Activated naive CD8-positive, alpha-beta T cell treated with anti-CD3 and anti-CD28 coated beads, Interleukin-2, amount 10 ng/mL, durations not matched to agents 7 days and 5 days (primary cell): ENCODE results near the gene ZNF12. TPM values are rescaled to one million over a fixed set of nuclear protein-coding genes. Genes with fewer than 3 reads are reported as not detected.
"Not testable (repeated sequence)": the region's sequence is repeated elsewhere in the genome, so short reads cannot be mapped to it uniquely, and the experiment has no call there.

Experiments
- ATAC-seq: fragments of 150-1000 bp; cut with Tn5 transposase; one replicate; pipeline ENCODE4 v1.10.0; 2021; ENCODE audit warnings: low read depth, moderate library complexity
- POLR2A ChIA-PET: fragments of 350-600 bp; sonication (Branson Sonifier 250); formaldehyde crosslinking; loops from one replicate; lab custom pipeline; 2021; ENCODE audit warnings: antibody characterized with exemption; lab: Charles Lee
- DNase-seq: peaks from one replicate; pipeline ENCODE4 v3.0.0; 2021
- H3K27ac Mint-ChIP-seq: one replicate; pipeline ENCODE4 v1.8.0; 2022; ENCODE audit warnings: mild to moderate bottlenecking, mixed read lengths
- H3K27me3 Mint-ChIP-seq: one replicate; pipeline ENCODE4 v1.8.0; 2022; ENCODE audit warnings: mild to moderate bottlenecking, moderate library complexity, mixed read lengths
- H3K36me3 Mint-ChIP-seq: one replicate; pipeline ENCODE4 v1.8.0; 2021; ENCODE audit warnings: mild to moderate bottlenecking, mixed read lengths
- H3K4me1 Mint-ChIP-seq: one replicate; pipeline ENCODE4 v1.8.0; 2021; ENCODE audit warnings: mixed read lengths
- H3K4me3 Mint-ChIP-seq: one replicate; pipeline ENCODE4 v1.8.0; 2022; ENCODE audit warnings: mild to moderate bottlenecking, moderate library complexity, mixed read lengths
- H3K9me3 Mint-ChIP-seq: one replicate; pipeline ENCODE4 v1.8.0; 2021; ENCODE audit warnings: mixed read lengths
- total RNA-seq, 2 experiments: library from RNA; stranded (reverse); gene quantifications; one replicate each; pipeline ENCODE4 v1.2.3, GENCODE V29; 2021

ZNF12 gene
- total RNA-seq, 2 experiments from 2014 or later, result 32.4 to 34.6 TPM

- H3K9me3 Mint-ChIP-seq, result no peaks in the 10 kb centered on the region
- H3K4me1 Mint-ChIP-seq, result peaks cover 8% of the 10 kb centered on the region
- peaks cover 14% of the 10 kb centered on the region for H3K27me3 Mint-ChIP-seq
- H3K27ac Mint-ChIP-seq, result no peak overlapping the region
- no peaks in the 10 kb centered on the region for H3K36me3 Mint-ChIP-seq
- POLR2A ChIA-PET, result no interaction called here
- H3K4me3 Mint-ChIP-seq, result no peak overlapping the region
- no peak for ATAC-seq
- no peak for DNase-seq
Measured at GRCh38 chr7:6718124-6718523, 11.4 kb upstream of the ZNF12 start.

DNA sequence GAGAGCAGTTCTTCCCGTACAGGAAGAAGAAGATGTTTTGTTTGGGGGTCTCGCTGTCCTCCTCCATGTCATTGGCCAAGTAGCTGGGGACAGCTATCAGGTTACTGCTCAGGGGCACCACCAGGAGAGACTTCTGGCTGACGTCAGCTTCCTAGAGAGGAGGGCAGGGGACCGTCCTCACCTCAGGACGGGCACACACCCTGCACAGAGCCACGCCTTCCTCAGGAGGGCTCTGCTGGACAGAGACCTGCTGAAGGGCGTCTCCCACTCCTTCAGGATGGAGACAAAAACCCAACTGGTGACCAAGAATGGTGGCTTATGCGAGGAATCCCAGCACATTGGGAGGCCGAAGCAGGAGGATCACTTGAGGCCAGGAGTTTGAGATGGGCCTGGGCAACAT, 9.2 kb upstream of the ZNF12 start:
- H3K9me3 Mint-ChIP-seq, H3K36me3 Mint-ChIP-seq, H3K4me1 Mint-ChIP-seq, H3K4me3 Mint-ChIP-seq, POLR2A ChIA-PET, ATAC-seq, H3K27ac Mint-ChIP-seq, DNase-seq: not testable (repeated sequence)
- peaks cover 13% of the 10 kb centered on the region for H3K27me3 Mint-ChIP-seq

- Mint-ChIP-seq H3K36me3 (no peaks in the 10 kb centered on the region), H3K9me3 (peaks cover 2% of the 10 kb centered on the region), H3K4me3 (no peak overlapping the region), H3K4me1 (peaks cover 8% of the 10 kb centered on the region), H3K27ac (no peak overlapping the region), H3K27me3 (peaks cover 13% of the 10 kb centered on the region)
- POLR2A ChIA-PET, result no interaction called here
- no peak for DNase-seq
- ATAC-seq, result no peak
Measured at GRCh38 chr7:6714360-6714759, 7.6 kb upstream of the ZNF12 start.

DNA sequence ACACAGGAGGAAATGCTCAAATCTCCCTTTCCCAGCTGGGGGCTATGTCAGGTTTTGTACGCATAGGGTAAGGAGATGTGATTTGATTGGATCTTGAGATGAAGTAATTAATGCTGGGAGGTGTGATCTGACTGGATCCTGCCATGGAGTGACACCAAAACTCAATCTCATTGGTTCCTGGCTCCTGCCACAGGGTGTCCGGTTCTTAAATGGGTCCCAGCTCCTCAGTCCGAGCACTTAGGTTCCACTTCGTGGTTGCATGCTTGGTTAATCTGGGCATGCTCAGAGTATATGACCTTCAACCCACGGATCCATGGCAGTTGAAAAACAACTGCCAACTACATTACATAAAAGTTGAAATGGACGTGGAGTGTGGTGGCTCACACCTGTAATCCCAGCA, 3.1 kb upstream of the ZNF12 start:
- H3K4me1 Mint-ChIP-seq, result peaks cover 13% of the 10 kb centered on the region

GRCh38 chr7:6708304-6708703, 1.6 kb upstream of the ZNF12 start:
- peaks cover 2% of the 10 kb centered on the region for H3K27me3 Mint-ChIP-seq
- no peak overlapping the region for H3K4me3 Mint-ChIP-seq
- no peak overlapping the region for H3K27ac Mint-ChIP-seq
- ATAC-seq (no peak), DNase-seq (no peak)
- H3K4me1 Mint-ChIP-seq, result peaks cover 19% of the 10 kb centered on the region
- H3K36me3 Mint-ChIP-seq, result peaks cover 28% of the 10 kb centered on the region
- POLR2A ChIA-PET, result no interaction called here
- peaks cover 23% of the 10 kb centered on the region for H3K9me3 Mint-ChIP-seq

More for the DNA sequence above, 3.1 kb upstream of the ZNF12 start:
- POLR2A ChIA-PET, result no interaction called here
- peaks cover 16% of the 10 kb centered on the region for H3K9me3 Mint-ChIP-seq
- H3K27me3 Mint-ChIP-seq, result peaks cover 4% of the 10 kb centered on the region
- peaks cover 16% of the 10 kb centered on the region for H3K36me3 Mint-ChIP-seq
- no peak overlapping the region for H3K27ac Mint-ChIP-seq
- ATAC-seq (no peak), DNase-seq (no peak)
- H3K4me3 Mint-ChIP-seq, result no peak overlapping the region

GRCh38 chr7:6705959-6706665, 635 bp downstream of the ZNF12 start:
- ATAC-seq, result peak; percentile 45
- peaks cover 35% of the 10 kb centered on the region for H3K36me3 Mint-ChIP-seq
- H3K4me3 Mint-ChIP-seq, result peak overlapping the region; percentile 90
- H3K27ac Mint-ChIP-seq, result peak overlapping the region; percentile 87
- no peaks in the 10 kb centered on the region for H3K27me3 Mint-ChIP-seq
- peaks cover 31% of the 10 kb centered on the region for H3K4me1 Mint-ChIP-seq
- POLR2A ChIA-PET, result no interaction called here
- H3K9me3 Mint-ChIP-seq, result peaks cover 35% of the 10 kb centered on the region
- DNase-seq, result peak; percentile 61

DNA sequence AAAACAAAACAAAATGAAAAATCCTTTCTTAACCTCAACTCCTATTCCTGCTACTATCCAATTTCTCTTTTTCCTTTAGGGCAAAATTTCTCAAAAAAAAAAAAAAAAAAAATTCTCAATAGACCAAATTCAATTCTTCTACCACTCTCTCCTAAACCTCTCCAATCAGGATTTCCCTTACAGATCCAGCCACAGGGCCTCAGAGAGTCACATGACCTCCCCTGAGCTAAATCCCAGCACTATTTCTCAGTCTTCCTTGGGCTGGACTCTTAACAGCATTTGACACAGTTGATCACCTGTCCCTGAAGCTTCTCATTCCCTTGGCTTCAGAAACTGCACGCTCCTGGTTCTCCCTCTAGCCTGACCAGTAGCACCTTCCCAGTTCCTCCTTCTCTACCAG, 4.9 kb downstream of the ZNF12 start:
- ATAC-seq (no peak), DNase-seq (no peak)
- Mint-ChIP-seq H3K27me3 (no peaks in the 10 kb centered on the region), H3K9me3 (peaks cover 42% of the 10 kb centered on the region), H3K36me3 (peaks cover 26% of the 10 kb centered on the region), H3K27ac (no peak overlapping the region), H3K4me3 (no peak overlapping the region), H3K4me1 (peaks cover 28% of the 10 kb centered on the region)
- POLR2A ChIA-PET, result interaction anchor here (1.1 kb wide), 1 partner anchor 11 kb away, joined by 3 read pairs; no protein-coding TSS in a partner anchor

DNA sequence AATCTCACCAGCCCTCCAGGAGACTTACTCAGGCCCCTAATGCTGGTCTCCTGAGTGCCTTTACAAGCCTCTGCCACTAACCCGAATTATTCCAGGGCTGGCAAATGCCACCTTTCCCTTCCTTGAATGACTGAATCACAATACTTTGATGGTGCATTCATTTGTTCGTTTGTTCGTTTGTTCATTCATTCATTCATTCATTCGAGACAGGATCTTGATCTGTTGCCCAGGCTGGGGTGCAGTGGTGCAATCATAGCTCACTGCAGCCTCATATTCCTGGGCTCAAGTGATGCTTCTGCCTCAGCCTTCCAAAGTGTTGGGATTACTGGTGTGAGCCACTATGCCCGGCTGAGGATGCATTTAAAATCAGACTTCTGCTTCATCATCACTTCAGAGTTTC, 6.0 kb downstream of the ZNF12 start:
- Mint-ChIP-seq H3K27me3 (no peaks in the 10 kb centered on the region), H3K9me3 (peaks cover 42% of the 10 kb centered on the region), H3K27ac (no peak overlapping the region), H3K36me3 (peaks cover 26% of the 10 kb centered on the region), H3K4me3 (no peak overlapping the region), H3K4me1 (peaks cover 26% of the 10 kb centered on the region)
- DNase-seq (no peak), ATAC-seq (no peak)
- POLR2A ChIA-PET, result interaction anchor here (1.1 kb wide), 1 partner anchor 12 kb away, joined by 3 read pairs; no protein-coding TSS in a partner anchor

- POLR2A ChIA-PET, result no interaction called here
- Mint-ChIP-seq H3K4me3 (no peak overlapping the region), H3K36me3 (peaks cover 28% of the 10 kb centered on the region), H3K9me3 (peaks cover 32% of the 10 kb centered on the region), H3K27ac (no peak overlapping the region), H3K27me3 (no peaks in the 10 kb centered on the region), H3K4me1 (no peaks in the 10 kb centered on the region)
- no peak for DNase-seq
- no peak for ATAC-seq
Measured at GRCh38 chr7:6691609-6692106, 15.1 kb downstream of the ZNF12 start.

DNA sequence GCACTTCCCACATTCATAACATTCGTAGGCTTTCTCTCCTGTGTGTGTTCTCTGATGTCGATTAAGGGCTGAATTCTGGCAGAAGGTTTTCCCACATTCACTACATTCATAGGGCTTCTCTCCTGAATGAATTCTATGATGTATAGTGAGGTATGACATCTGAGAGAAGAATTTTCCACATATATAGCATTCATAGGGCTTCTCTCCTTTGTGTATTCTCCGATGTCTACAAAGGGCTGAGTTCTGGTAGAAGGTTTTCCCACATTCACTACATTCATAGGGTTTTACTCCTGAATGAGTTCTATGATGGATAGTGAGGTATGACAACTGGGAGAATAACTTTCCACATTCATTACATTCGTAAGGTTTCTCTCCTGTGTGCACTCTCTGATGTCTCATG, 15.6 kb downstream of the ZNF12 start:
- Mint-ChIP-seq H3K36me3 (peaks cover 33% of the 10 kb centered on the region), H3K9me3 (peaks cover 36% of the 10 kb centered on the region), H3K27me3 (no peaks in the 10 kb centered on the region), H3K27ac (no peak overlapping the region), H3K4me1 (no peaks in the 10 kb centered on the region), H3K4me3 (no peak overlapping the region)
- DNase-seq (no peak), ATAC-seq (no peak)
- POLR2A ChIA-PET, result no interaction called here

GRCh38 chr7:6680146-6680545, 26.6 kb downstream of the ZNF12 start:
- Mint-ChIP-seq H3K4me1 (no peaks in the 10 kb centered on the region), H3K36me3 (peaks cover 23% of the 10 kb centered on the region), H3K9me3 (peaks cover 51% of the 10 kb centered on the region), H3K27ac (no peak overlapping the region), H3K27me3 (no peaks in the 10 kb centered on the region), H3K4me3 (no peak overlapping the region)
- POLR2A ChIA-PET, result interaction anchor here (0.6 kb wide), 1 partner anchor 109 kb away, joined by 3 read pairs; no protein-coding TSS in a partner anchor
- ATAC-seq, result no peak
- DNase-seq, result no peak

DNA sequence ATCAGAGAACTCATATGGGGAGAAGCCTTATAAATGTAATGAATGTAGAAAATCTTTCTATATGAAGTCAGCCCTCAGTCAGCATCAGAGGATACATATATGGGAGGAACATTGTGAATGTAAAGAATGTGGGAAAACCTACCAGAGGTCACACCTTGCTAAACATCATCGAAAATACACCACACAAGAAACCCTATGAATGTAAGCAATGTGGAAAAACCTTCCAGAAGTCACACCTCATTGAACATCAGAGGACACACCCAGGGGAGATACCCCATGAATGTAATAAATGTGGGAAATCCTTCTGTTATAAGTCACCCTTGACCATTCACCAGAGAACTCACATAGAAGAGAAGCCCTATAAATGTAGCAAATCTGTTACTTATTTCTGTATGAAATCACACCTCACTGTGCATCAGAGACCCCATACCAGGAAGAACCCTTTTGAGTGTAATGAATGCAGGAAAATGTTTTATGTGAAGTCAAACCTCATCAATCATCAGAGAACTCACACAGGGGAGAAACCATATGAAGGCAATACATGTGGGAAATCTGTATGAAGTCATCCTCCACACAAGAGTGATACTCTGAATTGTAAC, 30.8 kb downstream of the ZNF12 start:
- Mint-ChIP-seq H3K27me3 (no peaks in the 10 kb centered on the region), H3K27ac (no peak overlapping the region), H3K9me3 (peaks cover 47% of the 10 kb centered on the region), H3K4me1 (no peaks in the 10 kb centered on the region), H3K36me3 (peaks cover 5% of the 10 kb centered on the region), H3K4me3 (no peak overlapping the region)
- POLR2A ChIA-PET, result no interaction called here
- DNase-seq (no peak), ATAC-seq (no peak)

DNA sequence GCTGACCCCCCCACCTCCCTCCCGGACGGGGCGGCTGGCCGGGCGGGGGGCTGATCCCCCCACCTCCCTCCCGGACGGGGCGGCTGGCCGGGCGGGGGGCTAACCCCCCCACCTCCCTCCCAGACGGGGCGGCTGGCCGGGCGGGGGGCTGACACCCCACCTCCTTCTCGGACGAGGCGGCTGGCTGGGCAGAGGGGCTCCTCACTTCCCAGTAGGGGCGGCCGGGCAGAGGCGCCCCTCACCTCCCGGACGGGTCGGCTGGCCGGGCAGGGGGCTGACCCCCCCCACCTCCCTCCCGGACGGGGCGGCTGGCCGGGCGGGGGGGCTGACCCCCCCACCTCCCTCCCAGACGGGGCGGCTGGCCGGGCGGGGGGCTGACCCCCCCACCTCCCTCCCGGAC, 35.9 kb downstream of the ZNF12 start:
- H3K27ac Mint-ChIP-seq, H3K36me3 Mint-ChIP-seq, H3K4me3 Mint-ChIP-seq, H3K4me1 Mint-ChIP-seq, DNase-seq, ATAC-seq, H3K27me3 Mint-ChIP-seq, POLR2A ChIA-PET: not testable (repeated sequence)
- H3K9me3 Mint-ChIP-seq, result peaks cover 32% of the 10 kb centered on the region
